DMS153 treated with DMSO at 0.1 percent for 48 hours (cell line): Measurements from ENCODE around the gene FRMD4A.

Experiments
- DNase-seq: peaks from one replicate; lab custom pipeline; 2025; ENCODE audit not compliant: unreplicated experiment; lab: John Stamatoyannopoulos, UW

FRMD4A gene

GRCh38 chr10:13993169-13993568 lies 337.6 kb downstream of the FRMD4A start:
- no peak for DNase-seq

- DNase-seq: no peak
Observed at GRCh38 chr10:13991353-13991752, 339.4 kb downstream of the FRMD4A start.

DNA sequence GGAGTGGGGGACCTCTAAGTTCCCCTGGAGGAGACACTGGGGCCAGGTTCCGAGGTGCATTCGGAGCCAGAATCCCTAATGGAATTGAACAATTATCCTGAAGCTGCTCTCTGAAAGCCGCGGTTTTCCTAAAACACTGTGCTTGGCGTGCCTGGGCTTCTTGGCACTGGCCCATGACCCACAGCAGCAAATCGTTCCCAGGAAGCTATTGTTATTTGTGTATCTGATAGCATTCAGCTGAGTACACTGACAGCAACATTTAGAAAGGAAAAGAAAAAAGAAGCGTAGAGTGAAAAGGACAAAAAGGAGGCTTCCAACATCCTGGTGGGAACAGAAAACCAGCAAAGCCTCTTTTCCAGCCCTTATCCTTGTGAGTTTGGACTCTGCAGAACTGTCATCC lies 339.8 kb downstream of the FRMD4A start:
- DNase-seq: no peak

DNA sequence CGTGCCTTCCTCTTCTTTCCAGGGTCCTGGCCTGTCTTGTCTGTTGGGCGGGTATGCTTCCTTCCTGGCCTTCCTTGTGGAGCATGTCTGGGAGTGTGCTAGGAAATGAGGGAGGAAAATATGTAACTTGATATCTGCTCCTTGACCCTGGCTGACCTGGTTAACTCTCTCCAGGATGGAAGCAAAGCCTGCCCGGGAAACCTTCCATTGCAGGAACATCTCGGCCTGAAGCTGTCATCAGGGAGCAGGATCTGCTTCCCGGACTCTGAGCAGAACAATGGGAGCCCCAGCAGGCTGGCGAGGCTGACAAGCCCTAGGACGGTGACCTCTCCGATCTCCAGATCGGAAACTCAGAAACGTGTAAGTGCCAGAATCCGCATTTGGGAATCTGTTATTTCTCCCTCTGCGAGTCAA lies 340.3 kb downstream of the FRMD4A start:
- DNase-seq: no peak

DNA sequence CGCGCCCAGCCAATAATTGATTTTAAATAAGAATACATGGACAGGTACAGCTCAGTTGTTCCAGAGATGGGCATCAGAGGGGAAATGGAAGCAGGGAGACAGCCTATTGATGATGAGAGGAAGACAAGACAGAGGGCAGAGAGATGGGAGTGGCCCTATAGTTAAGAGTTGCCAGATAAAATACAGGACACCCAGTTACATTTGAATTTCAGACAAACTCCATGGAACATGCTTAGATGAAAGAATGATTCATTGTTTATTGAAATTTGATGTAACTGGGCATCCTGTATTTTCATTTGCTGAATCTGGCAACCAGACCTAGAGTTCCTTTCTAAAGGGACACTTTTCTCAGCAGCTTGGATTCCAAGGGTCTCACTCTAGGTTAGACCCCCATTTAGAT lies 341.1 kb downstream of the FRMD4A start:
- no peak for DNase-seq

GRCh38 chr10:13987446-13987845 lies 343.3 kb downstream of the FRMD4A start:
- no peak for DNase-seq

- DNase-seq: no peak
Observed at GRCh38 chr10:13984647-13985155, 346.0 kb downstream of the FRMD4A start.

DNA sequence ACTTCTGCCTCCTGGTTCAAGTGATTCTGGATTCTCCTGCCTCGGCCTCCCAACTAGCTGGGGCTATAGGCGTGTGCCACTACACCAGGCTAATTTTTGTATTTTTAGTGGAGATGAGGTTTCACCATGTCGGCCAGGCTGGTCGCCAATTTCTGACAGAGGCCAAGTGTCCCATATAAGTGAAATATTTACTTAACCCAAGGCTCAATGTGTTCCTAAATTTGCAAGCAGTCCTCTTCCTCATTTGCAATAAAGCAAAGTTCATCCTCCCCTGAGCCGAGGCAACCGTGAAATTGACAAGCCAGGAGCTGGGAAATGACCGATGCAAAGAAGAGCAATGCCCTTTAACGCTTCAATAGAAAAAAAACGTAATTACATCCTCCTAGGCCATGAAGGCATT lies 347.7 kb downstream of the FRMD4A start:
- no peak for DNase-seq

DNA sequence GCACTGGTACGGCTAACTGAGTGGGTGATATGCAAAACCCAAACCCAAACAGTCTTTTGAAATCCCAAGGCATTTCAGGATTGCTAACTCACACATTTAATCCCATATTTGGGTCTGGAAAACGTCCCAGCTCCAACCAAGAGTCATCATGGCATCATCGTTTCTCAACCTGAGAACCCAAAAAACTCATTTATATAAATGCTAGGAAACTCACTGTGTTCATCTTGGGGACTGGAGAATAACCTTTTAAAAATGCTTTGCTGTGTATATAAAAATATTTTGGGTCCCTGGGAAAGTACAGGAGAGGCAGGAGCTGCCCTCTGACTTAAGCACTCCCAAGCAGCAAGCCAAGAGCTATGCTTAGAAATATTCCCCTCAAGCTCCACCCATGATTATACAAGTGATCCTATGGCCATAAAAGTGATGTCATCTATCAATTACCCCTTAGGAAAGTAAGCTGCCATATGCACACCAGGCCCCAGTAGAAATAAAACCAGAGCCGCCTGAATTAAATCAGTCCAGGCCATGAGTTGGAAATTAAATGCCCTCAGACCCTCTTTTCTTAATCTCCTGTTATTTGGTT lies 352.1 kb downstream of the FRMD4A start:
- no peak for DNase-seq

DNA sequence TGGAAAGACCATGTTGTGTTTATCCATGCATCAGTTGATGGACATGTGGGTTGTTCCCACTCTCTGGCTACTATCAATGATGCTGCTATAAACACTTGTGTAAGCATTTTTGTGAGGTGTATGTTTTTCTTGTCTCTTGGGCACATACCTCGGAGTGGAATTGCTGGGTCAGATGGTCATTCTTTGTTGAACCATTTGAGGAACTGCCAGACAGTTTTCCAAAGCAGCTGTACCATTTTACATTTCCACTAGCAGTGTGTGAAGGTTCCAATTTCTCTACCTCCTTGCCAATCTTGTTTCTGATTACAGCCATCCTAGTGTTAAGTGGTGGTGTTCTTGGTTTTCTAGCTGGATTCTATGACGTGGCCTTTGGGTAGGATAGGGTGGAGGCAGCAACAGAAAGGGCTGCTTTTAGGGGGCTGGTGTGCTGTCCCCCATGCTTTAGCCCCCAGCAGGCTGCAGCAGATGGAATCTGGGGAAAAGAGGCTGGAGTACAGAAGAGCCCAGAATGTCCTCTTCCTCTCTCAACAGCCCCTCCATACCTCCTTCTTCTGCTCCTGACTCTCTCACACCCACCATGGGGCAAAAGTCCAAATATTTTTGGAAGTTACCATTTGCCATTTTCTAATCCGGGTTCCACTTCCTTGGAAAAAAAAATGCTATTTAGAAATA lies 352.7 kb downstream of the FRMD4A start:
- no peak for DNase-seq

- no peak for DNase-seq
Observed at GRCh38 chr10:13973742-13974141, 357.0 kb downstream of the FRMD4A start.

- no peak for DNase-seq
Observed at GRCh38 chr10:13972609-13973008, 358.1 kb downstream of the FRMD4A start.

DNA sequence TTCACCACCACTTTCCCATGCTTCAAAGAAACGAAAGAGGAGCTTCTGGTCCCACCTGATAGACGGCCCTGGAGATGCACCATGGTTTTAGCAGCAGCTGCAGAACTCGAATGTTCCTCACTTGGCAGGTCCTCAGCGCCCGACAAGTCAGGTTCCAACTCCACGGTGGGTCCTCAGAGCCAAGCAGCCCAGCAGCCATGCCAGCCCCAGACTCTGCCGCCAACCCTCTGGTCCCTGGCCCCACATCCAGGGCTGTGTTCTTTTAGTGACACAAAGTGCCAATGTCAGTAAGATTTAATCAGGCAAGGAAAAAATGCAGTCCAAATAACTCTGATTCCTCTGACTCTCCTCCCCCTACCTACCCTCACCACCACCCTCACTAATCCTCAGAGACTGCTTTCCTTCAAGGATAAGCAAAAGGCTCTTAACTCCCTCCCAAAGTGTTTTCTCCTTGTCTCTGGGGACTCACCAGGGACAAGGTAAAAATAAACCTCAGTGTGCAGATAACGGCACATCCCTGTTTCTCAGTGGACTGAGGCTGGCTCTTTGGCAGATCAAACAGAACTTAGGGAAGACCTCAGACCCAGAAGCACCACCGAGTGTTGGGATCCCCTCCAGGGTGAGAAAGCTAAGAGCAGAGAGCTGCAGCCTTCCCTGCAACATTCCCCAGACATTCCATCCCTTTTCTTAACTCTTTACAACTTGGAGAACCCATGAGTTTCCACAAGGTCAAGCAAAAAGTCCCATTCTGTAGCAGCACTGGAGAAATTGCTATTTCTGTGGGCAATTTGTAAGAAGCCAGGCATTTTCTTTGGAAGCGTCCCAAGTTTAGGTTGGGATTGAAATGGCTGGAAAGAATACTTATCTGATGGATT lies 358.9 kb downstream of the FRMD4A start:
- DNase-seq: no peak

- no peak for DNase-seq
Observed at GRCh38 chr10:13970957-13971353, 359.8 kb downstream of the FRMD4A start.

DNA sequence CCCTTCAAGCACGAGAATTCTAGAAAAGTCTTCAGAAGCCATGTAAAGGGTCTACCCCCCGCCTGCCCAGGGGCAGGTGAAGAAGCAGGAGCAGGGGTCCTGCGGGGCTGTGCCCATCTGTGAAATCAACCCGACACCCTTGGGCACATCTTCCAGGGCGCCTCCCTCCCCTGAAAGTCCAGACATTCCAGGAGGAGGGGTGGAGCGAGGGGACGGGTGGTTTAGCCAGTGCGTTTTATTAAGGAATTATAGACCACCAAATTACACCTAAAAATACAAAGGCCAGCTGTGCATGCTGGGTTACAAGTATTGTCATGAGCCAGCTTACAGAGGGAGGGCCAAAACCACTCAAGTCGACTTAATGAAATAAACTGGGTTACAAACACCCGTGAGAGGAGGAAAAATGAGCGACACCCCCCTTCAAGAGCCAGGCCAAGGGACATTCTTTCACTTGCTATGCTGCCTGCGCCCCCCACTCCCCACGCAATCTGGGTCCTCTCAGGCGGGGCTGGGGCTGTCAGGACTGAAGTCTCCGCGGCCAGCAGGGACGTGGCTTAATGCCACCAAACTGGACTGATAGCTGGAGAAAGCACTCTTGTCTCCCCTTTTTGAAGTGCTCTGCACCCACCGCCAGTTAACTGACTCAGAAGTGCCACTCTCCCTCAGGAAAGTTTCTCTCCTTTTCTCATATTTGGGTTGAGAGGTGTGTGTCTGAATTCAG lies 360.3 kb downstream of the FRMD4A start:
- DNase-seq: no peak

DNA sequence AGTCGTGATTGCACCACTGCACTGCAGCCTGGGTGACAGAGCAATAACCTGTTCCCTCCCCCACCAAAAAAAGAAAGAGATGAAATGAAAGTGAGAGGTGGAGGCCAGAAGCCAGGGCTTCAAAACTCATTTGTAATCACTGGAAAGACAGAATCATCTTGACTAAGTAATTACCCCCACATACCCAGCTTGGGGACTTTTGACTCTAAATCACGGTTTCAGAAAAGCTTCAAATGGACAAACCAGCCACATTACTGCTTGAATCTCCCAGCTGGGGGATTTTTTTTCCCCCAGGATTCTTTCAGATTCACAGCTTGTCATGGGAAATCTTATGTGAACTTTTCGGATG lies 361.0 kb downstream of the FRMD4A start:
- no peak for DNase-seq

DNA sequence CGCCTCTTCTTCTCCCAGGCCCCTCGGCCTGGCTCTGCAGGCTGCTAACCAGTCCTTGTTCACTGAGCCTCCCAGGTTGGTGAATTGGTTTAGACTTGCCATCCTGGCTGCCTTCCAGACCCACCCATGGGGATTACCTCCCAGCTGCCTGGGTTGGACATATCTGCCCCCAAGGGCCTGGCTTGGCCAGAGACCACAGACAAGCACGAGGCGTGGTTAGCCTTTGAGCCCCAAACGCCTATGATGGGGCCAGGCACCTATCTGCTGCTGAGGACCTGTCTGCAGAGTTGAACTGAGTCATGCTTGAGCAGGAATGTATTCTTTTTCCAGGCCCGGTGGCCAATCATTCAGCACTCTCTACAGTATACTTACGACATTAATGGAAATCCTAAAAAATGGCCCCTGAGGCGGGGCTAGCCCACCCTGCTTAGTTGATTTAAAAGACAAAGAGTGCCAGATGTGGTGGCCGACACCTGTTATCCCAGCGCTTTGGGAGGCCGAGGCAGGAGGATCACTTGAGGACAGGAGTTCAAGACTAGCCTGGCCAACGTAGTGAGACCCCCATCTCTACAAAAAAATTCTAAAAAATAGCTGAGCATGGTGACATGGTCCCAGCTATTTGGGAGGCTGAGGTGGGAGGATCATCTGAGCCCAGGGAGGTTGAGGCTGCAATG lies 361.5 kb downstream of the FRMD4A start:
- no peak for DNase-seq

DNA sequence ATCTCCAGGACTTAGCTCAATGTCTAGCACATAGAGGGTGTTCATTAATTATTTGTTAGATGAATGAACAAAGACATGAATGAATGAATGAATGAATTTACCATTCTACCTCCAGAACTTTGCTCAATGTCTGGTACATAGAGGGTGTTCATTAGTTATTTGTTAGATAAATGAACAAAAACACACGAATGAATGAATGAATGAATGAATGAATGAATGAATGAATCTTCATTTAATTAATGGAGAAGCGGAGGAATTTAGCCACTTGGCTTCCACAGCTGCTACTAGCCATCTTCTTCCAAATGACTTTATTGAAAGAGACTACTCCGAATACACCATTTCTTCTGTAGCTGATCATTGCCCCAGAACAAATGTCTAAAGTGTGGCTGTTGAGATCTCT lies 368.9 kb downstream of the FRMD4A start:
- DNase-seq: no peak

DNA sequence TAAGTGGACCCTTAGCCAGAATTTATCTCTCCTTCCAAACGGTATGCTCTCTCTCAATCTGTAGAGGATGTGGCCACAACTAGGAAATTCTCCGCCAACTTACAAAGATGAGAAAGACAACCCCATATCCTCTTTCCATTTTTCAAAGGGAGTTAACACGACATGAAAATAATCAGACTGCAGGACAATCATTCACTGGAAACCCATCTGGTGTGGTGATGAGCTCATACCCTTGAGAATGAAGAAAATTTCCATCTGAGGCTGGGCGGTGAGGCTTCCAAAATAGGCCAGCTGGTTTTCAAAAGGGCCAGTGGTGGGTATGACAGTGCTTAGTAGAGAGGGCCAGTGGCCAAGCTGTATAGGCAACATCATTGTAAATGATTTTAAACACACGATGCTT lies 369.6 kb downstream of the FRMD4A start:
- DNase-seq: no peak

- no peak for DNase-seq
Observed at GRCh38 chr10:13960603-13961002, 370.1 kb downstream of the FRMD4A start.
